Peyer's patch (tissue), 4 donors: Measurements from ENCODE around the gene GALC.

Source experiments
- POLR2A ChIP-seq, 2 donors: fragments of 450-650 bp; IDR thresholded peaks; one replicate each; pipeline ENCODE4 v1.5.1; 2017; ENCODE audit warnings: antibody characterized with exemption in 2 of 2, mild to moderate bottlenecking in 2 of 2, moderate library complexity in 2 of 2
- TF ChIP-seq, protein P1 (sequence below), 6 experiments: fragments of 450-650 bp in 4 of 6; fragments of 200-600 bp in 2 of 6; sonication (generic) in 1 of 6; IDR thresholded peaks; one replicate each; pipeline ENCODE4 v1.5.1; 2017 to 2019; ENCODE audit warnings: antibody characterized with exemption in 6 of 6, mild to moderate bottlenecking in 3 of 6, moderate library complexity in 1 of 6

DNA sequence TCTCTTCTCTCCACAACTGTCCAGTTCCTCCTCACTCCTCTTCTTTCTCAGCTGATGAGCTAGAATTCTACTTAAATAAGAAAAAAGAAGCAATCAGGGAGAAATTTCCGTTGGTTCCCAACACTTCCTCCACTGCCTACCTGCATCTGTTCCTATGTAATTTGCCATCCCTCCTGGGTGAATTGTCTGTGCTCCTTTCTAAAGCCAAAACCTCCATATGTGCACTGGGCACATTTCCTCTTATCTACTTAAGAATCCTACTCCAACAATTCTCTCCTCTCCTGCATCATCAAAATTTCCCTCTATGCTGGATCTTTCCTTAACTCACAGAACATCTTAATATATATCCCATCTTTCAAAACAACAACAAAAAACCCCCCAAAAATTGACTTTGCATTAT lies 47.2 kb upstream of the GALC start:
- TF ChIP-seq POLR2A (IDR thresholded peaks at IDR 0.05), result no peak
- TF ChIP-seq, protein P1, sequence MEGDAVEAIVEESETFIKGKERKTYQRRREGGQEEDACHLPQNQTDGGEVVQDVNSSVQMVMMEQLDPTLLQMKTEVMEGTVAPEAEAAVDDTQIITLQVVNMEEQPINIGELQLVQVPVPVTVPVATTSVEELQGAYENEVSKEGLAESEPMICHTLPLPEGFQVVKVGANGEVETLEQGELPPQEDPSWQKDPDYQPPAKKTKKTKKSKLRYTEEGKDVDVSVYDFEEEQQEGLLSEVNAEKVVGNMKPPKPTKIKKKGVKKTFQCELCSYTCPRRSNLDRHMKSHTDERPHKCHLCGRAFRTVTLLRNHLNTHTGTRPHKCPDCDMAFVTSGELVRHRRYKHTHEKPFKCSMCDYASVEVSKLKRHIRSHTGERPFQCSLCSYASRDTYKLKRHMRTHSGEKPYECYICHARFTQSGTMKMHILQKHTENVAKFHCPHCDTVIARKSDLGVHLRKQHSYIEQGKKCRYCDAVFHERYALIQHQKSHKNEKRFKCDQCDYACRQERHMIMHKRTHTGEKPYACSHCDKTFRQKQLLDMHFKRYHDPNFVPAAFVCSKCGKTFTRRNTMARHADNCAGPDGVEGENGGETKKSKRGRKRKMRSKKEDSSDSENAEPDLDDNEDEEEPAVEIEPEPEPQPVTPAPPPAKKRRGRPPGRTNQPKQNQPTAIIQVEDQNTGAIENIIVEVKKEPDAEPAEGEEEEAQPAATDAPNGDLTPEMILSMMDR (IDR thresholded peaks at IDR 0.05), result no peak
